Adrenal gland (tissue), 5 donors: ENCODE results near the gene ABLIM1.
A peak's percentile ranks its signal among the peaks of the same experiment; 100 is the strongest.

Source experiments
- CTCF ChIP-seq, 6 experiments: fragments of 450-650 bp in 4 of 6; fragments of 200-600 bp in 2 of 6; sonication (generic) in 1 of 6; IDR thresholded peaks; 1 replicate in 5 of 6; 2 replicates in 1 of 6; pipeline versions ENCODE4 v1.5.1 to v1.8.0; 2016 to 2021; ENCODE audit warnings: antibody characterized with exemption in 6 of 6, mild to moderate bottlenecking in 2 of 6, moderate library complexity in 1 of 6
- POLR2A ChIP-seq, 2 donors: fragments of 450-650 bp; IDR thresholded peaks; one replicate each; pipeline ENCODE4 v1.6.1; 2017; ENCODE audit warnings: antibody characterized with exemption in 2 of 2, mild to moderate bottlenecking in 2 of 2, moderate library complexity in 1 of 2
- donor health status: DM: no; HTN: no; CAD: no.

- TF ChIP-seq CTCF (IDR thresholded peaks at IDR 0.05) (peak in 5 of 6 experiments; percentile 7 to 46 (median 42)), POLR2A (IDR thresholded peaks at IDR 0.05) (no peak)
These were observed 109.4 kb downstream of the ABLIM1 start for GRCh38 chr10:114548662-114549061.
